Measurements from ENCODE around the gene PIK3AP1.
"Not testable (repeated sequence)": the region's sequence is repeated elsewhere in the genome, so short reads cannot be mapped to it uniquely, and the experiment has no call there.

Gene PIK3AP1

DNA sequence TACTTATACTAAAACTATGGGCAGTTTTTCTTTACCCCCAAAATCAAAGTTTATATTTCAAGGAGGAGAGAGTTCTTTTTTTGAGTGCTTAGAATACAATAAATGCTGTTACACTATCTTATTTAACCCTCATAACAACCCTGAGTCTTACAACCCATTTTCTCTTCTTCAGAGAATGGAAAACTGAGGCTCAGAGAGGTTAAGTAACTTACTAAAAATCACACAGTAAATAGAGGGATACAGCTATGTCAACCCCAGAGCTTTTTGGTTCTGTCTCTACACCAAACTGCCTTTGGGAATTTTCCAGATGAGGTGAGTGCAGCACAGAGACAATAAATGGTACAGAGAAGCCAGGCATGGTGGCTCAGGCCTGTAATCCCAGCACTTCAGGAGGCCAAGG lies 25.6 kb upstream of the PIK3AP1 start:
- in situ Hi-C loops (cut with MboI; ENCODE audit: low pct_unique_long_range_greater_than_20kb, low sequenced_read_pairs, unreplicated experiment) = loop anchor here (10.0 kb wide), 1 partner anchor 101 kb away; no protein-coding TSS in a partner anchor
- DNase-seq (ENCODE audit: low spot score) = no peak
- TF ChIP-seq, protein P1, sequence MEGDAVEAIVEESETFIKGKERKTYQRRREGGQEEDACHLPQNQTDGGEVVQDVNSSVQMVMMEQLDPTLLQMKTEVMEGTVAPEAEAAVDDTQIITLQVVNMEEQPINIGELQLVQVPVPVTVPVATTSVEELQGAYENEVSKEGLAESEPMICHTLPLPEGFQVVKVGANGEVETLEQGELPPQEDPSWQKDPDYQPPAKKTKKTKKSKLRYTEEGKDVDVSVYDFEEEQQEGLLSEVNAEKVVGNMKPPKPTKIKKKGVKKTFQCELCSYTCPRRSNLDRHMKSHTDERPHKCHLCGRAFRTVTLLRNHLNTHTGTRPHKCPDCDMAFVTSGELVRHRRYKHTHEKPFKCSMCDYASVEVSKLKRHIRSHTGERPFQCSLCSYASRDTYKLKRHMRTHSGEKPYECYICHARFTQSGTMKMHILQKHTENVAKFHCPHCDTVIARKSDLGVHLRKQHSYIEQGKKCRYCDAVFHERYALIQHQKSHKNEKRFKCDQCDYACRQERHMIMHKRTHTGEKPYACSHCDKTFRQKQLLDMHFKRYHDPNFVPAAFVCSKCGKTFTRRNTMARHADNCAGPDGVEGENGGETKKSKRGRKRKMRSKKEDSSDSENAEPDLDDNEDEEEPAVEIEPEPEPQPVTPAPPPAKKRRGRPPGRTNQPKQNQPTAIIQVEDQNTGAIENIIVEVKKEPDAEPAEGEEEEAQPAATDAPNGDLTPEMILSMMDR (IDR thresholded peaks at IDR 0.05; ENCODE audit: extremely low read depth, insufficient read depth, missing control alignments) = no peak

DNA sequence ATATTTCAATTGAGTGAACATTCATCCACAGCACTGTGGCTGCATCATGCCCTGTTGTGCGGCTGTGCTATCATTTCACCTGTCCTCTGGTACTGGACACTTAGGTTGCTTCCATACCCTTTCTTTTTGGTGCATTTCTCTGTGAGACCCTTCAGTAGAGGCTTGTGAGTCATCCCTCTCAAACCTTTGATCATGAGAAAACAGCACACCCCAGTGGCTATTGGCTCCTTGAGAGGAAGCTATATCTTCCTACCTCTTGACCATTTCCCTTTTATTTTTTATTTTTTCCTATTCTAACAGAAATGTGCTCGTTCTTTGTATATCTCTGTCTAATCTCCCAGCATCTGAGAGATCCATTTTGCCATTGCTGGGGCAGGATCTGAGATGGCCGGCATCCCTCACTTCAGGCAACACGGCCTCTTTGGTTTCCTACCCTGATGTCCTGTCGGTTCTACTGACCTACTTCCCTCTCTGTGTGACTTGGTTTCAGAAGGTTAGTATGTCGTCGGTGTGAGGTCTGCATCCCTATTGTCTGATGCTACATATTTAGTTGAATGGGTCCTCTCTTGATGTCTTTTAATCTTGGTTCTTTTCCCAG lies 23.8 kb upstream of the PIK3AP1 start:
- no peak for DNase-seq (ENCODE audit: low spot score)
- TF ChIP-seq, protein P1 (IDR thresholded peaks at IDR 0.05; ENCODE audit: extremely low read depth, insufficient read depth, missing control alignments) = peak; percentile 56
- in situ Hi-C loops (cut with MboI; ENCODE audit: low pct_unique_long_range_greater_than_20kb, low sequenced_read_pairs, unreplicated experiment) = loop anchor here (10.0 kb wide), 1 partner anchor 99 kb away; no protein-coding TSS in a partner anchor

DNA sequence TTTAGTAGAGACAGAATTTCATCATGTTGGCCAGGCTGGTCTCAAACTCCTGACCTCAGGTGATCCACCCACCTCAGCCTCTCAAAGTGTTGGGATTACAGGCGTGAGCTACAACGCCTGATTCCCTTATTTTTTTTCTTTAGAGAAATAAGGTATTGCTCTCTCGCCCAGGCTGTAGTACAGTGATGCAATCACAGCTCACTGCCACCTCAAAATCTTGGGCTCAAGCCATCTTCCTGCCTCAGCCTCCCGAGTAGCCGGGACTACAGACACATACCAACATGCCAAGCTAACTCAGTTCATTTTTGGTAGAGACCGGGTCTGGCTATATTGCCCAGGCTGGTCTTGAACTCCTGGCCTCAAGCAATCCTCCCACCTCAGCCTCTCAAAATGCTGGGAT lies 21.2 kb upstream of the PIK3AP1 start:
- in situ Hi-C loops (cut with MboI; ENCODE audit: low pct_unique_long_range_greater_than_20kb, low sequenced_read_pairs, unreplicated experiment) = loop anchor here (10.0 kb wide), 1 partner anchor 97 kb away; no protein-coding TSS in a partner anchor
- not testable (repeated sequence) for DNase-seq (ENCODE audit: low spot score)

DNA sequence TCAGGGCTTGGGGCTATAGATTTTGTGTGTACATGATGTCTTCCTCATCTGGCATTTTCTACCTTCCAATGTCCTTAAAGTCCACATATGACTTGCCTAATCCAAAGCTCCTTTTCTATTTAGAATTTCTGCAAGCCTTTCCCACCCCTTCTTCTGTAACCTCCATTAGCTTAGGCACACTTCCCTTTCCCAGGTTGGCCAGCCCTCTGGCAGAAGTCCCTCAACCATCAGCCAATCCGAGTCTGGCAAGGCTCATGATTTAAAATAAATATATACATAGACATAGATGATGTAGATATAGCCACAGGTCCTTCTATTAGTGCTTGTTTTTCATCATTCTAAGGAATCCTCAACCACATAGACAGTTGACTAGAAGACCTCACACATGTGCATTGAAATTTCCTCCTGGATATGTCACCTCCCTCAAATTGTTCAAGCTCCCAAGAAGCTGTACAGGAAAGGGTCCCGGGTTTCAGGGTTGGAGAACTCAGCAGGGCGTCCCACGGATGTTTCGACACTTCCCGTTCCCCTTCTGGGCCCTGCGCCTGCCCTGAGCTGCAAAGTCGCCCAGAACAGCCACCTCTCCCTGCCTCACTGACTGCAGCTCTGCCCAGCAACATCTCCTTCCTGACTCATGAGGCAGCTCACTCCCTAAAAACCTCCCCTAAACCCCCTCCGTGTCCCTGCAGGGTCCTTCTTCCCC lies 20.4 kb upstream of the PIK3AP1 start:
- TF ChIP-seq, protein P1 (IDR thresholded peaks at IDR 0.05; ENCODE audit: extremely low read depth, insufficient read depth, missing control alignments) = no peak
- in situ Hi-C loops (cut with MboI; ENCODE audit: low pct_unique_long_range_greater_than_20kb, low sequenced_read_pairs, unreplicated experiment) = loop anchor here (10.0 kb wide), 1 partner anchor 96 kb away; no protein-coding TSS in a partner anchor
- DNase-seq (ENCODE audit: low spot score) = no peak

DNA sequence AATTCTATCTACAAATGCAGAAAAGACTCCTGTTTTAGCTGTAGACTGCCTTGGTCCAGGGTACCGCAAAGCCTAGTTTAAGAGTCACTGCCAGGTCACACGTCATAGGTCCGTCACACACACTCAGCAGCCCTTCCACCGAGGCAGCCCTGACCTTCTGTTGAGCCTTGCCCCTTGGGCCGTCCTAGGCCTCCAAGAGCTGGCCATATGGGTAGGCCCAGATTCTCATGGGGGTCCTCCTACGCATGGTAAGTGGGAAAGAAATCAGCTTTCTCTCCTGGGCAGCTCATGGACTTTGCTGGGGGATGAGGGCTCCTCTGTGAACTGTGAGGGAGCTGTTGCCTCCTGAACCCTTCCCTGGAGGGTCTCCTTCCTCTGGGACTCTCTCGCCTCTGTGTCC lies 19.8 kb upstream of the PIK3AP1 start:
- in situ Hi-C loops (cut with MboI; ENCODE audit: low pct_unique_long_range_greater_than_20kb, low sequenced_read_pairs, unreplicated experiment) = loop anchor here (10.0 kb wide), 1 partner anchor 95 kb away; no protein-coding TSS in a partner anchor
- TF ChIP-seq, protein P1 (IDR thresholded peaks at IDR 0.05; ENCODE audit: extremely low read depth, insufficient read depth, missing control alignments) = no peak

DNA sequence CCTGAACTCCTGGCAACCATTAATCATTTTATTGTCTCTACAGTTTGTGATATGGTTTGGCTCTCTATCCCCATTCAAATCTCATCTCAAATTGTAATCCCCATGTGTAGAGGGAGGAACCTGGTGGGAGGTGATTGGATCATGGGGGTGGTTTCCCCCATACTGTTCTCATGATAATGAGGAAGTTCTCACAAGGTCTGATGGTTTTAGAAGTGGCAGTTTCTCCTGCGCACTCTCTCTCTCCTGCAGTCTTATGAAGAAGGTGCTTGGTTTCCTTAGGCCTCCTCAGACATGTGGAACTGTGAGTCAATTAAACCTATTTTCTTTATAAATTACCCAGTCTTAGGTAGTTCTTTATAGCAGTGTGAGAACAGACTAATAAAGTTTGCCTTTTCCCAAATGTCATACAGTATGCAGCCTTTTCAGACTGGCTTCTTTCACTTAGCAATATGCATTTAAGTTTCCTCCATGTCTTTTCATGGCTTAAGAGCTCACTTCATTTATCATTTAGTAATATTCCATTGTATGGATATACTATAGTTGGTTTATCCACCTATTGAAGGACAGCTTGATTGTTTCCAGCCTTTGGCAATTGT lies 17.1 kb upstream of the PIK3AP1 start:
- in situ Hi-C loops (cut with MboI; ENCODE audit: low pct_unique_long_range_greater_than_20kb, low sequenced_read_pairs, unreplicated experiment); DNase-seq (ENCODE audit: low spot score): not testable (repeated sequence)

More for the DNA sequence above, 19.8 kb upstream of the PIK3AP1 start:
- DNase-seq (ENCODE audit: low spot score) = no peak

DNA sequence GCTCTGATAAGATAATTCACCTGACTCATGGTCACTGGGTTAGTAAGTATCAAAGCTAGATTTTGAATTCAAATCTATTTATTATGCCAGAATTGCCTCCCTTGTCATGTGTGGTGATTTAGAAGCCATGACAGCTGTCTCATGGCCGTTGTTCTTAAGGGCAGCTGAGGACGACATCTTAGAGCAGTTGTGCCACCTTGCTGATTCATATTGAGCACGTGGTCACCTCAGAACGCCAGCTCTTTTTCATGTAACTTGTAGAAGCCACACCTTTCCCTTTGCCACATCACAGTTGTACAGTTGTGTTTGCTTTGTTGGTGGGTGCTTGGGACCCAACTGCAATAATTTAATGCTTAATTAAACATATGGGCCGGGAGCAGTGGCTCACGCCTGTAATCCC lies 4.3 kb upstream of the PIK3AP1 start:
- DNase-seq (ENCODE audit: low spot score) = no peak
- in situ Hi-C loops (cut with MboI; ENCODE audit: low pct_unique_long_range_greater_than_20kb, low sequenced_read_pairs, unreplicated experiment) = no loop called here
- TF ChIP-seq, protein P1 (IDR thresholded peaks at IDR 0.05; ENCODE audit: extremely low read depth, insufficient read depth, missing control alignments) = no peak

Measured in GM13977 (cell line).